Erythroblast (primary cell): Measurements from ENCODE around the gene SPSB1.

Experiments
- GATA1 ChIP-seq: IDR thresholded peaks from 2 replicates; pipeline ENCODE4 v1.6.1; 2011; ENCODE audit warnings: low read depth, mild to moderate bottlenecking, control low read depth, low read length, moderate library complexity
- POLR2A ChIP-seq: IDR thresholded peaks from 2 replicates; pipeline ENCODE4 v1.6.1; 2011; ENCODE audit warnings: mild to moderate bottlenecking, low read length

DNA sequence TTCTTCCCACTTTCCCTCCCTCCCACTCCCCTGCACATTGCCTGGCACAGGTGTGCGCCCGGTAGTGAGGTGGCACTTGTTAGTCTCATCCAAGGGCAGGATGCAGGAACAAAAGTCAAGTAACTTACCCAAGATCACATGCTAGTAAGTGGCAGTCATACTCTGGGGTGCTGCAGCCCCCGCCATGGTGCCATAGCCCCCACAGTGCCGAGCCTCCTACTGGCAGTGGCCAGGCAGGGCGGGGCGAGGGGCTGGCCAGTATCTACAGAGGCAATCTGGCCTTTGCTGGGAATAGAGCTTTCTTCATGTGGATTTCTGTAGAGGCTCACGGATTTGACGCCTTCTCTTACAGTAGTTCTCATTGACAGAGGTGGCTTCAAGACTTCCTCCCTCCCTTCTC is 31.2 kb upstream of the SPSB1 start:
- TF ChIP-seq POLR2A (no peak), GATA1 (no peak)
